Stimulated activated naive B cell treated with anti-CD40 and anti-IgM and Interleukin-4, amounts not matched to agents 10 μg/mL and 1 μg/mL and 100 μg/mL, for 72 hours (primary cell): ENCODE measurements around the gene BEGAIN.

Source experiments
- ATAC-seq, 2 donors: fragments of 150-1000 bp; cut with Tn5 transposase; replicated peaks; 2 replicates each; pipeline ENCODE4 v1.10.0; 2021; ENCODE audit warnings: moderate library complexity in 1 of 2
- DNase-seq: peaks from one replicate; pipeline ENCODE4 v3.0.0; 2021
- H3K27ac Mint-ChIP-seq: one replicate; pipeline ENCODE4 v1.8.0; 2022; ENCODE audit warnings: mild to moderate bottlenecking, mixed read lengths
- H3K27me3 Mint-ChIP-seq, 2 donors: one replicate each; pipeline ENCODE4 v1.8.0; 2022; ENCODE audit warnings: mixed read lengths in 2 of 2
- H3K36me3 Mint-ChIP-seq, 2 donors: one replicate each; pipeline ENCODE4 v1.8.0; 2022; ENCODE audit warnings: mixed read lengths in 2 of 2, mild to moderate bottlenecking in 1 of 2
- H3K4me1 Mint-ChIP-seq, 2 donors: one replicate each; pipeline ENCODE4 v1.8.0; 2022; ENCODE audit warnings: mixed read lengths in 2 of 2, mild to moderate bottlenecking in 1 of 2
- H3K4me3 Mint-ChIP-seq, 2 donors: one replicate each; pipeline ENCODE4 v1.8.0; 2022; ENCODE audit warnings: mild to moderate bottlenecking in 2 of 2, mixed read lengths in 2 of 2, moderate library complexity in 1 of 2
- H3K9me3 Mint-ChIP-seq, 2 donors: one replicate each; pipeline ENCODE4 v1.8.0; 2022; ENCODE audit warnings: mixed read lengths in 2 of 2, mild to moderate bottlenecking in 1 of 2

BEGAIN gene, protein sequence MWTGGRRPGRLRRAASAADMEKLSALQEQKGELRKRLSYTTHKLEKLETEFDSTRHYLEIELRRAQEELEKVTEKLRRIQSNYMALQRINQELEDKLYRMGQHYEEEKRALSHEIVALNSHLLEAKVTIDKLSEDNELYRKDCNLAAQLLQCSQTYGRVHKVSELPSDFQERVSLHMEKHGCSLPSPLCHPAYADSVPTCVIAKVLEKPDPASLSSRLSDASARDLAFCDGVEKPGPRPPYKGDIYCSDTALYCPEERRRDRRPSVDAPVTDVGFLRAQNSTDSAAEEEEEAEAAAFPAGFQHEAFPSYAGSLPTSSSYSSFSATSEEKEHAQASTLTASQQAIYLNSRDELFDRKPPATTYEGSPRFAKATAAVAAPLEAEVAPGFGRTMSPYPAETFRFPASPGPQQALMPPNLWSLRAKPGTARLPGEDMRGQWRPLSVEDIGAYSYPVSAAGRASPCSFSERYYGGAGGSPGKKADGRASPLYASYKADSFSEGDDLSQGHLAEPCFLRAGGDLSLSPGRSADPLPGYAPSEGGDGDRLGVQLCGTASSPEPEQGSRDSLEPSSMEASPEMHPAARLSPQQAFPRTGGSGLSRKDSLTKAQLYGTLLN

DNA sequence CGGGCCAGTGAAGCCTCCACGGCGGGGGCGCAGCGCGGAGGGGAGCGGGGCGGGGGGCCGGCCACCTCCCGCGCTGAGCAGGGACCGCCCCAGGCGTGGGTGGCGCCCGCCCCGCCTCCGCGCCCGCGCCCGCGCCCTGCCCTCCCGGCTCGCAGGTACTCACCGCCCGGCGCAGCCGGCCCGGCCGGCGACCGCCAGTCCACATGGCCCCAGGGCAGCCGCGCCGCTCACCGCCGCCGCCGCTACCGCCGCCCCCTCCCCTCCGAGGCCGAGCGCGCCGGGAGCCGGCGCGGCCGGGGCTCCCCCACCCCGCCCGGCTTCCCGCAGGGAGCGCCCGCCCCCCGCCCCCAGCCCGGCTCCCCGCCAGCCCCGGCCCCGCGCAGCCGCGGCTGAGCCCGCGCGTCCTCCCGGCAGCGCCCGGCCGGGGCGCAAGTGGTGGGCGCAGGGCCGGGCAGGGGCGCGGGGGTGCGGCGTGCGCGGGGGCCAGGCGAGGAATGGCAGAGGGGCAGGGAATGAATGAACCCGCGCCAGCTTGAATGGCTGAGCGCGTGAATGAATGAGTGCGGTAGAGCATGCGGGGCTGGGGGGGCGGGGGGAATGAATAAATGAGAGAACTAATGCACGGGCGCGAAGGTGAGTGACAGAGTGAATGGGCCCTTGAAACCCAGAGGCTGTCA, at the start of gene BEGAIN:
Gene BEGAIN (minus strand): TSS at position 332 of the 677 bp plus-strand sequence. CDS start 127 bp downstream, at position 205.
- Mint-ChIP-seq H3K36me3 (no peaks in the 10 kb centered on the region), H3K4me3 (peak within 1 kb of the TSS; percentile 55 to 68), H3K4me1 (peaks cover 0 to 8% of the 10 kb centered on the region in 2 donors), H3K27me3 (peaks cover 44 to 64% of the 10 kb centered on the region in 2 donors), H3K27ac (peak within 1 kb of the TSS; percentile 49), H3K9me3 (no peaks in the 10 kb centered on the region)
- peak; percentile 42 to 49 for ATAC-seq
- no peak for DNase-seq

DNA sequence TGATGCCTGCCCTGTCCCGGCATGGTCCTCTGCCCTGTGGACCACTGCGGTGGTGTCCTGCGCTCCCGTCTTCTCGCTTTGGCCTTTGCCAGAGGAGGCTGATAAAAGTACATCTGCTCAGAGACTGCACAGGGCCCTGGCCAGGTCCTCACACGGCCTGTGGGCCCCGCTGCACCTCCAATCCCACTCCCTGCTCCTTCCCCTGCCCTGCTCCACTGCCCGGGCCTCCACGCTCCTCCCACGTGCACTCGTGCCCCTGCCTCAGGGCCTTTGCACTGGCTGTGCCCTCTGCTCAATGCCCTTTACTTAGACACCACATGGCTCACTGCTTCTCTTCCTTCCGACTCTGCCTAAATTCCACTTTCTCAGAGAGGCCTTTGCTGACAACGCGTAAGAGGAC, 49.3 kb upstream of the BEGAIN start:
- H3K27ac Mint-ChIP-seq, result no peak overlapping the region
- DNase-seq, result no peak
- no peak overlapping the region for H3K4me3 Mint-ChIP-seq
- H3K4me1 Mint-ChIP-seq, result peaks cover 15 to 17% of the 10 kb centered on the region in 2 donors
- ATAC-seq, result no peak
- peaks cover 21 to 24% of the 10 kb centered on the region in 2 donors for H3K27me3 Mint-ChIP-seq
- H3K9me3 Mint-ChIP-seq, result no peaks in the 10 kb centered on the region
- H3K36me3 Mint-ChIP-seq, result no peaks in the 10 kb centered on the region

DNA sequence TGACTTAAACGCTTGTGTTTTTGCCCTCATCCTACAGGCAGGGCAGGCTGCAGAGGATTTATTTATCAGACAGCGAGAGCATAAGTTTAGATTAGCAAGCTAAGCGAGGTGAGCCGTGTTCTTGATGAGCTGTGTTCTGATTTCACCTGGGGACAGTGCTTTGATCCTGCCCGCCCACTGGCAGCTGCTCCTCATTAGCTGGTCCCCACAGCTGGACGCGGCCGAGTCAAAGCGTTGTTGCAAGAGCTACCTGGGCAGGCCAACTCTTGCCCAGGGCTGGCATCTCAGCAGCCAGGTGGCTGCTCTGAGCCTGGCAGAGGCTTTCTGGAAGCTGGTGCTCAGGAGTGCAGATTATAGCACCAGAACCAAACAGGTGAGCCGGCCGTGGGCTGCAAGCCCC, 46.8 kb upstream of the BEGAIN start:
- no peaks in the 10 kb centered on the region for H3K9me3 Mint-ChIP-seq
- H3K27ac Mint-ChIP-seq, result no peak overlapping the region
- H3K27me3 Mint-ChIP-seq, result peaks cover 8 to 14% of the 10 kb centered on the region in 2 donors
- ATAC-seq, result no peak
- no peaks in the 10 kb centered on the region for H3K36me3 Mint-ChIP-seq
- peaks cover 0 to under 1% of the 10 kb centered on the region in 2 donors for H3K4me1 Mint-ChIP-seq
- no peak overlapping the region for H3K4me3 Mint-ChIP-seq
- DNase-seq, result no peak

DNA sequence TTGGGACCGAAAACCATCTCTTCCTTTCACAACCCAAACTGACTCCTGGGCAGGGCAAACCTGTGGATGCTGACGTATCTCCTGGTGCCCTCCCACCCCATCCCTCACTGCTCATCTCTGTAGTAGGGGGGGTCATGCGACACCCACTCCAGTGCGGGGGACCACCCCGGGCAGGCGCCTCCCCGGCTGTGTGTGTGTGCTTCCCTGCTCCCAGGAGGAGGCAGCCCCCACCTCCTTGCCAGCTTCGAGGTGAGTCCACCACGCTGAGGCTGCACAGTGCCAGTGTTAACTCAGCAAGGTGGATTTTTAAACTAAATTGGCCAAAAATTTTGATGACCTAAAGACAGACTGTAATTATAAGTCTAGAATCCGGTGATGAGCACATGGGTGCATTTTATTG, 46.2 kb upstream of the BEGAIN start:
- Mint-ChIP-seq H3K9me3 (no peaks in the 10 kb centered on the region), H3K36me3 (no peaks in the 10 kb centered on the region), H3K27ac (no peak overlapping the region), H3K27me3 (peaks cover 5 to 13% of the 10 kb centered on the region in 2 donors), H3K4me1 (no peaks in the 10 kb centered on the region), H3K4me3 (no peak overlapping the region)
- DNase-seq (no peak), ATAC-seq (no peak)

DNA sequence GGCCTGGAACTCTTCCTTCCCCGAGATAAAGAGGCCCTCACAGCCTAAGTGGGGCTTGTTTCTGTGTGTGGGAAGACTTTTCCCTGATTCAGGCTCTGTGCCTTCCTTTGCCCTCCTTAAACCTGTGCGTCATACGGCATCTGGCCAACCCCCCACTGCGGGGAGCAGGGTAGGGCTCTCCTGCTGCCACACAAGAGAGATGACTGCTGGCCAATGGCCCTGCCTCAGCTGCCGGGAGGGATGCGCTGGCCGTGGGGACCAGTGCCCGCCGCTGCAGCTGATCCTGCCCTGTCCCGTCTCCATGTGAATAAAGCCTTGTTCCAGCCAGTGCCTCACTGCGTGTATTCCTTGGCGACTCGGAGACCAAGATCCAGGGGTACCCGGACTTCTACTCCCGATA, 42.5 kb upstream of the BEGAIN start:
- ATAC-seq, result no peak
- Mint-ChIP-seq H3K36me3 (no peaks in the 10 kb centered on the region), H3K4me1 (no peaks in the 10 kb centered on the region), H3K4me3 (no peak overlapping the region), H3K9me3 (peaks cover under 1 to 8% of the 10 kb centered on the region in 2 donors), H3K27me3 (peaks cover 27 to 29% of the 10 kb centered on the region in 2 donors), H3K27ac (no peak overlapping the region)
- DNase-seq, result no peak

DNA sequence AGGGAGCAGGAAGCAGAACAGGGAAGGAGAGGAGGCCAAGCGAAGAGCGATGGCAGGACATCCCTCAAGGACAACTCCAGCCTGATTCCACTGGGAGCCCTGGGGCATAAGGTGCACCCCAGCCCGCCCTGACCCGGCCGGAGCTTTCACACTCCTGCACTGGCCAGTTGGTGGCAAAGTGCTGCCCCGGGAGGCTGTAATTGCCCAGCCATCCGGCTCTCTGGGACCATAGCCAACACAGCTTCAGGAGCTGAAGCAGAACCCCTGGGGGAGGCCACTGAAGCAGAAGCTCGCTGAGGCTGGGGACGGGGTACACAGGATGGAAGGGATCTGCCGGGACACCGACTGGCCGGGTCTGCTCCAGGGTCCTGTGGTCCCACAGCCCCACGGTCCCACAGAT, 41.9 kb upstream of the BEGAIN start:
- Mint-ChIP-seq H3K27me3 (peaks cover 31 to 34% of the 10 kb centered on the region in 2 donors), H3K27ac (no peak overlapping the region), H3K4me1 (no peaks in the 10 kb centered on the region), H3K9me3 (peaks cover 3 to 8% of the 10 kb centered on the region in 2 donors), H3K4me3 (no peak overlapping the region), H3K36me3 (no peaks in the 10 kb centered on the region)
- ATAC-seq (no peak), DNase-seq (no peak)

DNA sequence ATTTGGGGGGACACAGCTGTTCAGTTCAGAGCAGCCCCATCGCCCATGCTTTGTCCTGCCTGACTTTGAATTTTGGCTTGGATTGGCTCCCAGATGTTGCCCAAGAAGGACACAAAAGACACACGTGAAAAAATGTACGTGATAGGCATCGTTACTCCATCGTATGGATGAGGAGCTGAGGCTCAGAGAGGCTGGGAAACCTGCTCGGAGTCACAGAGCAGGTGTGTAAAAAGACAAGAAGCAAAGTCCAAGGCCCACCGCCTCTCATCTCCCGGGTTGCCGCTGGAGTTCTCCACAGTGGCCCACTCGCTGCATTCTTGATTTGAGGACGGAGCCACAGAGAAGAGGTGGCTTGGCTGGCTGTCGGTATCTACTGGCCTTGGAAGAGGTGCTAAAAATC, 41.0 kb upstream of the BEGAIN start:
- ATAC-seq (no peak), DNase-seq (no peak)
- Mint-ChIP-seq H3K27ac (no peak overlapping the region), H3K27me3 (peaks cover 32 to 35% of the 10 kb centered on the region in 2 donors), H3K9me3 (peaks cover 3 to 8% of the 10 kb centered on the region in 2 donors), H3K4me1 (no peaks in the 10 kb centered on the region), H3K36me3 (no peaks in the 10 kb centered on the region), H3K4me3 (no peak overlapping the region)

DNA sequence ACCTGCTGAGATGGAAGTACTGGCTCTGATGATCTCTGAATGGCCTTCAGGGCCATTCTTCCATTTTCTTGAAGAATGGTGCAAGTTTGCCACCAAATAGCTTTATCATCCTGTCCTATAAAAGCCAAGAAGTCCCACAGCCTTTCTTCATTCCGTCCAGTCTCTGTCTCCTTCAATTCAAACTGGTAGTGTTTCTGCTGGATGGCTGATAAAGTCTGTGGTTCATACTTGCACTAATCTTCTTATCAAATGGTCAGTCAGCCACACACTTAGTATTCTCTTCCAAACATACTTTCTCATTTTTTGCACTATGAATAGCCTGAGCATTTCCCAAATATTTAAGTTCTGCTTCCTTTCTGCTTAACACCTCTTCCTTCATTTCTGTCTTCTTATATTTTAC, 39.4 kb upstream of the BEGAIN start:
- no peak for DNase-seq
- no peaks in the 10 kb centered on the region for H3K36me3 Mint-ChIP-seq
- no peaks in the 10 kb centered on the region for H3K4me1 Mint-ChIP-seq
- no peak overlapping the region for H3K27ac Mint-ChIP-seq
- peaks cover 3 to 8% of the 10 kb centered on the region in 2 donors for H3K9me3 Mint-ChIP-seq
- H3K4me3 Mint-ChIP-seq, result no peak overlapping the region
- ATAC-seq, result no peak
- peaks cover 36 to 44% of the 10 kb centered on the region in 2 donors for H3K27me3 Mint-ChIP-seq

DNA sequence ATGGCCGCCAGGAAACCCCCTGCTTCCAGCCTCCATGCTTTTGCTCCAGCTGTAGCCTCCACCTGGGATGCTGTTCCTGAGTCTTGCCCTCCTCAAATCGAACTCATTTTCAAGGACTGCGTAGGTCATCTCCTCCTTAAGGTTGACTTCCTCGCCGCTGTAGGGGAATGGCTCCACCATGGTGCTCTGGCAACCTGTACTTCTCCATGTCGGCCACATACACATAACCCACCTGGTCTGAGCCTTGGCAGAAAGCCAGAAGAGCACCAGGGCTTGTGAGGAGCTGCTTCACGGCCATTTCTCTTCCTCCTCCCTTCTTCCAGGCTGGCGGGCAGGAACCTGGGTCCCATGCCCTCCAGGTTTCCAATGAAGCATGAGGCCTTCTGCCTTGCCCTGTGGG, 36.7 kb upstream of the BEGAIN start:
- DNase-seq, result no peak
- no peak for ATAC-seq
- Mint-ChIP-seq H3K4me3 (no peak overlapping the region), H3K9me3 (peaks cover 3 to 8% of the 10 kb centered on the region in 2 donors), H3K27me3 (peaks cover 43 to 70% of the 10 kb centered on the region in 2 donors), H3K27ac (no peak overlapping the region), H3K36me3 (no peaks in the 10 kb centered on the region), H3K4me1 (peaks cover 2 to 3% of the 10 kb centered on the region in 2 donors)

DNA sequence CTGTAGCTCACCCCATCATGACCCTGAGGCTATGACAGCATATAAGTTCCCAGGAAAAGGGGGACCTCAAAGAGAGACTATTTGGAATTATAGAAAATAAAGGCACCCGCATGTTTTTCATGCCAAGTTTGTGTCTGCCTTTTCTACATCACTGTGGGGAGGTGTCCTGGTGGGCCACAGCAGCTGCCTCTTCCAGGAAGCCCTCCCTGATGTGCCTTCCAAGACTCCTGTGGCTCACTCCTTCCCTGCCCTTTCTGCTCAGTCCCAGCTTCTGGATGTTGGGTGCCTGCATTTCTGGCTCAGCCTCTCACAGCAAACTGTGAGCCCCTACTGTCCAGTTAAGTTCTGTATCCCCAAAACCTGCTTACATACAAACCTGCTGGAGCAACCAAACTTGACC, 36.3 kb upstream of the BEGAIN start:
- DNase-seq (no peak), ATAC-seq (no peak)
- H3K36me3 Mint-ChIP-seq, result no peaks in the 10 kb centered on the region
- no peak overlapping the region for H3K27ac Mint-ChIP-seq
- no peak overlapping the region for H3K4me3 Mint-ChIP-seq
- H3K9me3 Mint-ChIP-seq, result peaks cover 3 to 8% of the 10 kb centered on the region in 2 donors
- peaks cover 46 to 73% of the 10 kb centered on the region in 2 donors for H3K27me3 Mint-ChIP-seq
- H3K4me1 Mint-ChIP-seq, result peaks cover 4 to 7% of the 10 kb centered on the region in 2 donors

DNA sequence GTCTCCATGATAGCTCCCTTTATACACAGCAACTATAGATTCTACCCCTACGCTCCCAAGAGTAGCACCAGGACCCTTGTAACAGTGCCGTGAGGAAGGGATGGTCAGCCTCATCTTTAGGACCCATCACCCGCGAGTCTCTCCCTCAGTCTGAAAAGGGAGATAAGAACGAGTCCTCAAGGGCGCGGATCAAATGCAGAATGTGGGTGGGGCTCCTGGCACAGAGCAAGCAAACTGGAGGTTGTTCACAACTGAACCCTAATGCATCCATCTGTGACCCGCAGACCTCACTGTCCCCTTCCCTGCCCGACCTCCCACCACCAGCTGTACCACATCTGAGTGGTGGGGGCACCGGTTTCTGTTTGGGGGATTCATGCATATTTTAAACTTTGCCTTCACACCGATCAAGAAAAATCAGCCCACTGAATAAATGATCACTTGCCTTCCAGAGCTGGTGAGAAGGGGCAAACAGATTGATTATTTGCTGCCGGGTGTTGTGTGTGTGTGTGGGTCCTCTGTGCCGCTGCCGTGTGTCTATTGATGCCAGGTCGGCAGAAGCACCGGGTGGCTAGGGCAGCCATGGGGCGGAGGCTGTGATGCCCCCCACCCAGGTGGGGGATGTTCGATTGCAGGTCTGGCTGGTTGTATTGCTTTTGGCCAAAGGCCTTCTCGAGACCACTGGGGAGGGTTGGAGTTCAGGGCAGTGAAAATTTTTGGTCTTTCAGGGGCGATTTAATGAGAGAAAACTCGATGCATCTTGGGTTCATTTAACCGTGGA, 35.7 kb upstream of the BEGAIN start:
- Mint-ChIP-seq H3K9me3 (peaks cover 3 to 8% of the 10 kb centered on the region in 2 donors), H3K4me3 (no peak overlapping the region), H3K4me1 (peaks cover 10 to 14% of the 10 kb centered on the region in 2 donors), H3K27me3 (peaks cover 39 to 69% of the 10 kb centered on the region in 2 donors), H3K27ac (no peak overlapping the region), H3K36me3 (no peaks in the 10 kb centered on the region)
- DNase-seq (no peak), ATAC-seq (no peak)

DNA sequence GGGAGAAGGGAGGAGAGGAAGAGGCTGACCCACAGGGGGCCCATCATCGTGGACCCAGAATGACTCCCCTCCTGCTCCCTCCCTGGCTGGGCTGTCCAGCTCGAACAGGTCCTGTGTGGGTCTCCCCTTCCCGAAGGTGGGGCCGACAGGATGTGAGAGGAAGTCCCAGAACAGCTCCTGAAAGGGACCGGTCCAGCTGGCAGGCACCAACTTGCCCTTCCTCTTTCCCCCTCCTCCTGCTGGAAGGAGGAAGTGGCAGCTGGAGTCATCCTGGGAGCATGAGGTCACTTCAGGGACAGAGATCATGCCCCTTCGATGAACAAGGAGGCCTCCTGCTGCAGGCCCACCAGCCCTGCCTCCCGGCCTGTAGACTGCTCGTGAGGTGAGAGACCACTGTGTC, 35.0 kb upstream of the BEGAIN start:
- no peak for ATAC-seq
- Mint-ChIP-seq H3K9me3 (peaks cover 3 to 8% of the 10 kb centered on the region in 2 donors), H3K4me1 (peaks cover 15 to 21% of the 10 kb centered on the region in 2 donors), H3K4me3 (no peak overlapping the region), H3K36me3 (no peaks in the 10 kb centered on the region), H3K27me3 (peaks cover 38 to 74% of the 10 kb centered on the region in 2 donors), H3K27ac (no peak overlapping the region)
- DNase-seq, result no peak

DNA sequence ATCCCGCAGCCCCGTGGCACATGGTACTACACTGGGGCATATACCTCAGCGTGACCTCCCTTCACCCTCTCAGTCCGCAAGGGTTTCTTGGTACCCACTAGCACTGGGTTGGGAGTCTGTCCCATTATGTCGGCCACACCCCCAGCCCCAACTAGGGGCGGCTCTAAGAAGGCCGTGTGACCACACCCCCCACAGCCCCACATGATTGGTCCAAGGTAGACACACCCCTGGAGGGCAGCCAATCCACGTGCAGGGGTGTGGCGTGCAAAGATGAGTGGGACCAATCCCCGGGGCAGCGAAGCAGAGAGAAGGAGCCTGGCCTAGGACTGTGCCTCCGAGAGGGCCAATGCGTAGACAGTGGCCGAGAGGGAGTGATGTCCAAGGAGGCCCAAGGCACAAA, 34.6 kb upstream of the BEGAIN start:
- H3K36me3 Mint-ChIP-seq, result no peaks in the 10 kb centered on the region
- H3K4me3 Mint-ChIP-seq, result no peak overlapping the region
- ATAC-seq (no peak), DNase-seq (no peak)
- peaks cover 41 to 74% of the 10 kb centered on the region in 2 donors for H3K27me3 Mint-ChIP-seq
- peaks cover 3 to 5% of the 10 kb centered on the region in 2 donors for H3K9me3 Mint-ChIP-seq
- H3K4me1 Mint-ChIP-seq, result peaks cover 18 to 24% of the 10 kb centered on the region in 2 donors
- H3K27ac Mint-ChIP-seq, result no peak overlapping the region
